Cardiac fibroblast (primary cell): ENCODE results near the gene LRPPRC.
A peak's percentile ranks its signal among the peaks of the same experiment; 100 is the strongest.

Experiments used
- DNase-seq, 2 donors: peaks; one replicate each; pipeline versions ENCODE4 v3.0.0 to v3.0.0-alpha.2; 2010; ENCODE audit warnings: low read depth in 2 of 2
- H3K4me3 ChIP-seq, 2 donors: replicated peaks in 1 of 2; 1 replicate in 1 of 2; 2 replicates in 1 of 2; pipeline ENCODE4 v1.5.1; 2011; ENCODE audit warnings: low read depth in 2 of 2, low read length in 2 of 2, mild to moderate bottlenecking in 2 of 2, moderate library complexity in 1 of 2
- CTCF ChIP-seq: IDR thresholded peaks from one replicate; pipeline ENCODE4 v1.5.1; 2011; ENCODE audit warnings: low read depth, mild to moderate bottlenecking, low read length, inconsistent platforms

Gene LRPPRC

GRCh38 chr2:43995733-43996533, at the start of gene LRPPRC:
Gene LRPPRC, minus strand, starts transcription at chr2:43995989. Its CDS starts 42 bp downstream, at chr2:43995947.
- no peak for TF ChIP-seq CTCF
- peak; percentile 98 for DNase-seq
- H3K4me3 ChIP-seq = peak within 1 kb of the TSS; percentile 98 to 99

GRCh38 chr2:44045061-44045460, 49.3 kb upstream of the LRPPRC start:
- TF ChIP-seq CTCF = no peak
- no peak overlapping the region for H3K4me3 ChIP-seq
- no peak for DNase-seq

- peak; percentile 84 to 85 for DNase-seq
- H3K4me3 ChIP-seq = no peak overlapping the region
- peak; percentile 96 for TF ChIP-seq CTCF
Measured at GRCh38 chr2:44044281-44044720, 48.5 kb upstream of the LRPPRC start.

- TF ChIP-seq CTCF = no peak
- DNase-seq = no peak
Measured at GRCh38 chr2:44040365-44040764, 44.6 kb upstream of the LRPPRC start.

GRCh38 chr2:44038277-44038676, 42.5 kb upstream of the LRPPRC start:
- no peak for DNase-seq
- TF ChIP-seq CTCF = no peak
- no peak overlapping the region for H3K4me3 ChIP-seq

More at GRCh38 chr2:44040365-44040764, 44.6 kb upstream of the LRPPRC start:
- H3K4me3 ChIP-seq = no peak overlapping the region

GRCh38 chr2:44037221-44037620, 41.4 kb upstream of the LRPPRC start:
- H3K4me3 ChIP-seq = no peak overlapping the region
- no peak for DNase-seq
- no peak for TF ChIP-seq CTCF
